Measurements from ENCODE around the gene EPHB1. TPM values are rescaled to one million over a fixed set of nuclear protein-coding genes. Genes with fewer than 3 reads are reported as not detected.

EPHB1 gene
- polyA plus RNA-seq, 1 experiment, result 0.50 TPM

DNA sequence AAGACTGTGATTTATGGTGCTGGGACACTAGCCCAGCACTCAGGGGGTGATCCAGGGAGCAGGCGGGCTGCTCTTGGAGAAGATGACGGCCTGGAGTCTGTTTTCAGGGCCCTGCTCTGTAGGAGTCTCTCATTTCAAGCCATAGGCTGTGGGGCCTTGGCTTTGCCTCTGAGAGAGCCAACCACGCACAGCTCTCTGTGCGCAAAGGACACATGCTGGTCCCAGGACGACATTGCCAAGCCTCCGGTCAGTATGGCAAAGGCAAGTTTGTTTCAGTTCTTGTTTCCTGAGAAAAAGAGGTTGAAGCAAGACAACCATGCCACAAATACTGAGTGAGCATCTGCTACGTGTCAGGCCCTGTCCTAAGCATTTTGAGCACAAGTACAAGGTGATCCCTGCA lies 197.1 kb downstream of the EPHB1 start:
- ChIA-PET CTCF (no interaction called here), POLR2A (no interaction called here)
- no peaks in the 10 kb centered on the region for H3K36me3 ChIP-seq (ENCODE audit: control insufficient read depth, insufficient read depth, low read length)
- no peak overlapping the region for H3K4me3 ChIP-seq (ENCODE audit: low read depth, low read length)
- DNase-seq (ENCODE audit: low read depth), result no peak
- no peaks in the 10 kb centered on the region for H3K27me3 ChIP-seq (ENCODE audit: control insufficient read depth, insufficient read depth, low read length)
- TF ChIP-seq, protein P1, sequence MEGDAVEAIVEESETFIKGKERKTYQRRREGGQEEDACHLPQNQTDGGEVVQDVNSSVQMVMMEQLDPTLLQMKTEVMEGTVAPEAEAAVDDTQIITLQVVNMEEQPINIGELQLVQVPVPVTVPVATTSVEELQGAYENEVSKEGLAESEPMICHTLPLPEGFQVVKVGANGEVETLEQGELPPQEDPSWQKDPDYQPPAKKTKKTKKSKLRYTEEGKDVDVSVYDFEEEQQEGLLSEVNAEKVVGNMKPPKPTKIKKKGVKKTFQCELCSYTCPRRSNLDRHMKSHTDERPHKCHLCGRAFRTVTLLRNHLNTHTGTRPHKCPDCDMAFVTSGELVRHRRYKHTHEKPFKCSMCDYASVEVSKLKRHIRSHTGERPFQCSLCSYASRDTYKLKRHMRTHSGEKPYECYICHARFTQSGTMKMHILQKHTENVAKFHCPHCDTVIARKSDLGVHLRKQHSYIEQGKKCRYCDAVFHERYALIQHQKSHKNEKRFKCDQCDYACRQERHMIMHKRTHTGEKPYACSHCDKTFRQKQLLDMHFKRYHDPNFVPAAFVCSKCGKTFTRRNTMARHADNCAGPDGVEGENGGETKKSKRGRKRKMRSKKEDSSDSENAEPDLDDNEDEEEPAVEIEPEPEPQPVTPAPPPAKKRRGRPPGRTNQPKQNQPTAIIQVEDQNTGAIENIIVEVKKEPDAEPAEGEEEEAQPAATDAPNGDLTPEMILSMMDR (IDR thresholded peaks at IDR 0.05; ENCODE audit: insufficient read depth, low read depth, low read length), result no peak

DNA sequence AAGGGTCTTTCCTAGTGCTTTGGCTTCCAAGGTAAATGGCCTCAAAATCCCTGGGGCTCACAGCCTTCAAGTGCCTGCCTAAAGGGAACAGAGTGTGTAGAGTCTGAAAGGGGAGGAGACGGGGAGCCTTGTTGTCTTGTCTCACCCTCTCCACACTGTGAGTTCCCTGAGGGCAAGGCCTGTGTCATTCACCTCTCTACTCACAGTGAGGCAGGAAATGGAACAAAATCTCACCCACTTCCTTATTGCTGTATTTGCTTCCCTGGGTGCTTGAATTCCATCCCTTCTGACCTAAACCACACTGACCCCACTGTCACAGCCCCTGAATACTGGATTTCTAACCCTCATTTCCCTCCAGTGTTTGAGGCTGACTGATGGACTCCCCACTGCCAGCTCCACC lies 197.5 kb downstream of the EPHB1 start:
- Histone ChIP-seq H3K4me3 (ENCODE audit: low read depth, low read length) (no peak overlapping the region), H3K36me3 (ENCODE audit: control insufficient read depth, insufficient read depth, low read length) (no peaks in the 10 kb centered on the region), H3K27me3 (ENCODE audit: control insufficient read depth, insufficient read depth, low read length) (no peaks in the 10 kb centered on the region)
- POLR2A ChIA-PET, result no interaction called here
- DNase-seq (ENCODE audit: low read depth), result no peak
- CTCF ChIA-PET, result no interaction called here
- TF ChIP-seq, protein P1 (IDR thresholded peaks at IDR 0.05; ENCODE audit: insufficient read depth, low read depth, low read length), result no peak

DNA sequence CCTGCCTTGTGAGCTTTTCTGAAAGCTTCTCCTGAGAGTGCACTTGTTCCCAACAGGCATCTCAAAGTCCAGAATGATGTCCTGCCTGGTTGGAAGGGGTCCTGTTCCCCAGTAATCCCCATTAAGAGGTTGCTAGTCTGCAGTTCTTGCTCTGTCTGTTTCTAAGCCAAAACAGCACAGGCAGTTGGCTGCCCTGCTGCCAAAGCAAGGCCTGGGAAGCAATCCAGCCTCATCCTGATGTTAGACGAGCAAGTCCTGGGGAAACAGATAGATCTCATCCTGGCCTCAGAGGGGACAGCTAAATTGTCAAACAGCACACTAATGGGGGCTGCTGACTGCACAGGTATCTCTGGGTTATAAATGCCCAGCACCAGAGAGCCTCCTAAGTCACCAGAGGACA lies 198.0 kb downstream of the EPHB1 start:
- DNase-seq (ENCODE audit: low read depth), result no peak
- POLR2A ChIA-PET, result no interaction called here
- Histone ChIP-seq H3K27me3 (ENCODE audit: control insufficient read depth, insufficient read depth, low read length) (no peaks in the 10 kb centered on the region), H3K4me3 (ENCODE audit: low read depth, low read length) (no peak overlapping the region), H3K36me3 (ENCODE audit: control insufficient read depth, insufficient read depth, low read length) (no peaks in the 10 kb centered on the region)
- TF ChIP-seq, protein P1 (IDR thresholded peaks at IDR 0.05; ENCODE audit: insufficient read depth, low read depth, low read length), result no peak
- CTCF ChIA-PET, result no interaction called here

DNA sequence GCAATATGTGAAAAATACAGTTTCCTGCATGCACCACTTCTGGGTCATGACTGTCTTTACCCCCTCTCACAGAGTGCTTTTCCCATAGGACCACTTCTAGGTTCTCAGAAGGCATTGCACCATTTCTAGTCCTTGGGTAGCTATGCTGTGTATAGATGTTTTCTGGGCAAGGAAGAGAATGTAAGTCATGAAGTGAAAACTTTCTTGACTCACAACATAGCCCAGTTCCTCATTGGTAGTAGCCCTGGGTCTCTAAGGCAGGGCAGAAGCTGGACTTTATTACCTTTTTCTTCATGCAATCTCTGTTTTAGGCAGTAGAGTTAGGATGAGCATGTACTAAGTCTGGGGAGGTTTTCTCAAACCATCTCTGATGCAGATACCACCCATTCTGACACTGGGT lies 203.1 kb downstream of the EPHB1 start:
- Histone ChIP-seq H3K4me3 (ENCODE audit: low read depth, low read length) (no peak overlapping the region), H3K36me3 (ENCODE audit: control insufficient read depth, insufficient read depth, low read length) (no peaks in the 10 kb centered on the region), H3K27me3 (ENCODE audit: control insufficient read depth, insufficient read depth, low read length) (no peaks in the 10 kb centered on the region)
- ChIA-PET POLR2A (no interaction called here), CTCF (interaction anchor here (0.9 kb wide), 1 partner anchor 14 kb away, joined by 3 read pairs; no protein-coding TSS in a partner anchor)
- TF ChIP-seq, protein P1 (IDR thresholded peaks at IDR 0.05; ENCODE audit: insufficient read depth, low read depth, low read length), result no peak
- no peak for DNase-seq (ENCODE audit: low read depth)

DNA sequence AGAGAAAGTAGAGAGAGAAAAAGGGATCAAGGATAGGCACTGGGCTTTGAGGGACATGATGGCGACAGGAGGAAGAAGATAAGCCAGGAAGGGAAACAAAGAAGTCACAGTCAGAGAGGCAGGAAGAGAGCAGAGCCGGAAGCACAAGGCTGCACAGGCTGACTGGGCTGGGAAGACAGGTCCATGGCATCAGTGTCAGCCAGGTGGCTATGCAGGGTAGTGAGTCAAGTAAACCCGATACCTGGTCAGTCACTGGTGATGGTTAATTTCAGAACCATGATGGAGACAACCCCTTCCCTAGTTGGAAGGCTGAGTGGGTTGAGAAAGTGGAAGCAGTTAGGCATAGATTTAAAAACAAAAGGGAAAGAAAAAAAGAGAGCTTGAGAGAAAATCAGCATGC lies 203.8 kb downstream of the EPHB1 start:
- no peaks in the 10 kb centered on the region for H3K27me3 ChIP-seq (ENCODE audit: control insufficient read depth, insufficient read depth, low read length)
- H3K4me3 ChIP-seq (ENCODE audit: low read depth, low read length), result no peak overlapping the region
- CTCF ChIA-PET, result no interaction called here
- TF ChIP-seq, protein P1 (IDR thresholded peaks at IDR 0.05; ENCODE audit: insufficient read depth, low read depth, low read length), result no peak
- H3K36me3 ChIP-seq (ENCODE audit: control insufficient read depth, insufficient read depth, low read length), result no peaks in the 10 kb centered on the region
- POLR2A ChIA-PET, result no interaction called here
- no peak for DNase-seq (ENCODE audit: low read depth)

Data from BJ (cell line).